Measurements from ENCODE around the gene COTL1.

The COTL1 gene

DNA sequence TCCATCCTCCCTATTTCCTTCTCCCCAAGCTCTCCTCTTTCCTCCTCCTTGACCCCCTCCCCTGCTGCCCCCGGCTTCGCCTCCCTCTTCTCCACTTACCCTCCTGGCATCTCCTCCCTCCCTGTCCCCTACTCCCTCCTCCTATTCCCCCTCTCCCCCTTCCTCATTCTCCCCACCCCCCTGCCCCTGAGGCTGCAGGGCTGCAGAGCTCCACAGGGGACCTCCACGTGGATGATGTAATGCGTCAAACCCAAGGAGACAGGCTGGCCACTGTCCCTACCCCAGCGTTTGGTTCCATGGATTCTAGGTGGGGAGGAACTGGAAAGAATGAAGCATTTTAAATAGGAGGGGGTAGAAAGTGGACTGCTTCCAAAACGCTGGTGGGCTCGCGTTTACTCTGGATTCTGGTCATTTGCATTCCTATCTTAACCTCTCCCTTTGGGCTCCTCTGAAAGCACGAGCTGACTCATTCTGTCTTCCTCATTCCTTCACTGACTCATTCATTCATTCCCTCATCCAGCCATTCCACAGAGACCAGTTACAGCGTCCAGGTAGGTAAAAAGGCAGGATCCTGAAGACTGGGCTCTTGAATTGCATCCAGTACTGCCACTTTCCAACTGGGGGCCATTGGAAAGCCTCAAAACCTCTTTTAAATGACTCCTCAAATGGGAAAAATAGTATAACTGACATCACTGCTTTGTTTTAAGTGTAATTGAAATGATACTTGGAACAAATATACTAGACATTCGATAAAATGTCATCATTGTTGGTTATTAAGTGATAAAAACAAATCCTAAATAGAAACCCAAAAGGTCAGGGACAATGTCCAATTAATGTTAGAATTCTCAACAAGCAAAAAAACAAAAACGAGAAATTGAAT is 943 bp upstream of the COTL1 start:
- peak overlapping the region; percentile 46 for H3K4me2 ChIP-seq (ENCODE audit: low read length, poor library complexity, severe bottlenecking)
- WGBS = under 1% methylated on average over 10 of the region's 12 CpGs
- H4K91ac ChIP-seq (ENCODE audit: low read length) = peak overlapping the region; percentile 84
- H4K8ac ChIP-seq (ENCODE audit: low read length) = peak overlapping the region; percentile 62
- H3K4ac ChIP-seq (ENCODE audit: low read depth in 1 of 2, low read length in 2 of 2) = peak overlapping the region; percentile 47 to 49
- no peaks in the 10 kb centered on the region for H3K27me3 ChIP-seq (ENCODE audit: control insufficient read depth in 1 of 2, insufficient read depth in 1 of 2, low read length in 2 of 2)
- peak overlapping the region; percentile 87 for H2BK120ac ChIP-seq (ENCODE audit: low read depth, low read length)
- peak overlapping the region; percentile 52 to 84 for H3K18ac ChIP-seq (ENCODE audit: low read depth in 1 of 2, low read length in 2 of 2)
- peak overlapping the region in 1 of 2 experiments; percentile 57 for H3K4me3 ChIP-seq (ENCODE audit: insufficient read depth in 1 of 2, low read depth in 1 of 2, low read length in 2 of 2)
- H2AK5ac ChIP-seq (ENCODE audit: low read length, severe bottlenecking) = no peak overlapping the region
- H2BK12ac ChIP-seq (ENCODE audit: low read length in 2 of 2) = peak overlapping the region; percentile 45 to 75
- peaks cover 29% of the 10 kb centered on the region for H3K4me1 ChIP-seq (ENCODE audit: control insufficient read depth, insufficient read depth, low read depth, low read length)
- peak overlapping the region; percentile 92 for H2BK5ac ChIP-seq (ENCODE audit: low read depth, low read length, poor library complexity, severe bottlenecking)
- peaks cover 5 to 14% of the 10 kb centered on the region in 2 experiments for H3K36me3 ChIP-seq (ENCODE audit: control insufficient read depth in 1 of 2, insufficient read depth in 2 of 2, low read depth in 1 of 2, low read length in 2 of 2)
- no peak overlapping the region for H3K14ac ChIP-seq (ENCODE audit: low read length in 2 of 2)
- no peak overlapping the region for H3K23ac ChIP-seq (ENCODE audit: low read length in 2 of 2)
- H2BK15ac ChIP-seq (ENCODE audit: low read depth, poor library complexity, severe bottlenecking) = peak overlapping the region; percentile 13
- peak overlapping the region; percentile 97 for H3K27ac ChIP-seq (ENCODE audit: low read length, poor library complexity, severe bottlenecking)
- peaks cover 1% of the 10 kb centered on the region for H3K79me1 ChIP-seq (replicated peaks; ENCODE audit: low read length, poor library complexity, severe bottlenecking)
- H3K9ac ChIP-seq (ENCODE audit: low read length) = peak overlapping the region; percentile 72
- H3K9me3 ChIP-seq (ENCODE audit: control insufficient read depth, low read length) = no peaks in the 10 kb centered on the region
- H2AFZ ChIP-seq (ENCODE audit: low read depth, low read length) = no peak overlapping the region
- DNase-seq = peak; percentile 97

- peak; percentile 35 for DNase-seq
- H4K91ac ChIP-seq (ENCODE audit: low read length) = peak overlapping the region; percentile 47
- H3K14ac ChIP-seq (ENCODE audit: low read length in 2 of 2) = peak overlapping the region in 1 of 2 experiments; percentile 81
- H3K27ac ChIP-seq (ENCODE audit: low read length, poor library complexity, severe bottlenecking) = peak overlapping the region; percentile 21
- WGBS = 2% methylated on average over 44 of the region's 54 CpGs
- no peak overlapping the region for H2BK15ac ChIP-seq (ENCODE audit: low read depth, poor library complexity, severe bottlenecking)
- peak overlapping the region; percentile 90 for H3K23ac ChIP-seq (ENCODE audit: low read length in 2 of 2)
- H3K9ac ChIP-seq (ENCODE audit: low read length) = peak overlapping the region; percentile 83
- no peaks in the 10 kb centered on the region for H3K9me3 ChIP-seq (ENCODE audit: control insufficient read depth, low read length)
- H3K4ac ChIP-seq (ENCODE audit: low read depth in 1 of 2, low read length in 2 of 2) = peak overlapping the region; percentile 76 to 86
- H3K27me3 ChIP-seq (ENCODE audit: control insufficient read depth in 1 of 2, insufficient read depth in 1 of 2, low read length in 2 of 2) = no peaks in the 10 kb centered on the region
- peak overlapping the region; percentile 74 for H2BK5ac ChIP-seq (ENCODE audit: low read depth, low read length, poor library complexity, severe bottlenecking)
- H3K36me3 ChIP-seq (ENCODE audit: control insufficient read depth in 1 of 2, insufficient read depth in 2 of 2, low read depth in 1 of 2, low read length in 2 of 2) = peaks cover 17 to 19% of the 10 kb centered on the region in 2 experiments
- peak overlapping the region; percentile 94 for H3K4me2 ChIP-seq (ENCODE audit: low read length, poor library complexity, severe bottlenecking)
- H2AK5ac ChIP-seq (ENCODE audit: low read length, severe bottlenecking) = peak overlapping the region; percentile 24
- no peak overlapping the region for H2BK12ac ChIP-seq (ENCODE audit: low read length in 2 of 2)
- peaks cover 7% of the 10 kb centered on the region for H3K79me1 ChIP-seq (replicated peaks; ENCODE audit: low read length, poor library complexity, severe bottlenecking)
- no peak overlapping the region for H2AFZ ChIP-seq (ENCODE audit: low read depth, low read length)
- H4K8ac ChIP-seq (ENCODE audit: low read length) = no peak overlapping the region
- H3K4me3 ChIP-seq (ENCODE audit: insufficient read depth in 1 of 2, low read depth in 1 of 2, low read length in 2 of 2) = peak overlapping the region; percentile 83 to 89
- no peak overlapping the region for H2BK120ac ChIP-seq (ENCODE audit: low read depth, low read length)
- peaks cover 32% of the 10 kb centered on the region for H3K4me1 ChIP-seq (ENCODE audit: control insufficient read depth, insufficient read depth, low read depth, low read length)
- H3K18ac ChIP-seq (ENCODE audit: low read depth in 1 of 2, low read length in 2 of 2) = peak overlapping the region; percentile 78 to 85
Observed at GRCh38 chr16:84617041-84617790, 662 bp downstream of the COTL1 start.

DNA sequence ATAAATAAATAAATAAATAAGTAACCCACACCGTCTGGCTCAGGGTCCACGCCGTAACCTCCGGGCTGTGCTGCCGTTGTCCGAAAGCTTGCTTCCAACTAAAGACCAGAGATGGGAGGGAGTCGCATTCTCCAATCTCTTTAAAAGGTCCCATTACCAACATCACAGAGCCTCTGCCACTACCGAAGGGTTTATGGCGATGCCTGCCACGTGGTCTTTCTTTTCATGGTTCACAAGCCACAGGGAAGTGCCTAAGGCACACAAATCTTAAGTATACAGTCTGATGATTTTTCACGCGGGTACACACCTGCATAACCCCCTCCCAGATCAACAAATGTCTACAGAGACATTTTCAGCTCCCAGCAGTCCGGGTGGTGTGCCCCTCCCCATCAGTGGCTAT is 1.4 kb downstream of the COTL1 start:
- Histone ChIP-seq H3K27me3 (ENCODE audit: control insufficient read depth in 1 of 2, insufficient read depth in 1 of 2, low read length in 2 of 2) (no peaks in the 10 kb centered on the region), H2BK12ac (ENCODE audit: low read length in 2 of 2) (no peak overlapping the region), H3K27ac (ENCODE audit: low read length, poor library complexity, severe bottlenecking) (peak overlapping the region; percentile 11), H3K4ac (ENCODE audit: low read depth in 1 of 2, low read length in 2 of 2) (peak overlapping the region in 1 of 2 experiments; percentile 69), H2AFZ (ENCODE audit: low read depth, low read length) (no peak overlapping the region), H2AK5ac (ENCODE audit: low read length, severe bottlenecking) (no peak overlapping the region), H3K18ac (ENCODE audit: low read depth in 1 of 2, low read length in 2 of 2) (peak overlapping the region in 1 of 2 experiments; percentile 18), H2BK15ac (ENCODE audit: low read depth, poor library complexity, severe bottlenecking) (peak overlapping the region; percentile 49), H3K23ac (ENCODE audit: low read length in 2 of 2) (no peak overlapping the region), H2BK5ac (ENCODE audit: low read depth, low read length, poor library complexity, severe bottlenecking) (no peak overlapping the region), H3K79me1 (replicated peaks; ENCODE audit: low read length, poor library complexity, severe bottlenecking) (peaks cover 11% of the 10 kb centered on the region), H3K4me1 (ENCODE audit: control insufficient read depth, insufficient read depth, low read depth, low read length) (peaks cover 35% of the 10 kb centered on the region), H4K8ac (ENCODE audit: low read length) (no peak overlapping the region), H2BK120ac (ENCODE audit: low read depth, low read length) (no peak overlapping the region), H3K14ac (ENCODE audit: low read length in 2 of 2) (no peak overlapping the region), H3K36me3 (ENCODE audit: control insufficient read depth in 1 of 2, insufficient read depth in 2 of 2, low read depth in 1 of 2, low read length in 2 of 2) (peaks cover 23 to 26% of the 10 kb centered on the region in 2 experiments), H4K91ac (ENCODE audit: low read length) (no peak overlapping the region), H3K9ac (ENCODE audit: low read length) (peak overlapping the region; percentile 83), H3K4me3 (ENCODE audit: insufficient read depth in 1 of 2, low read depth in 1 of 2, low read length in 2 of 2) (peak overlapping the region; percentile 83 to 89), H3K4me2 (ENCODE audit: low read length, poor library complexity, severe bottlenecking) (peak overlapping the region; percentile 94), H3K9me3 (ENCODE audit: control insufficient read depth, low read length) (no peaks in the 10 kb centered on the region)
- 16% methylated on average over 12 of the region's 13 CpGs for WGBS
- DNase-seq = peak; percentile 50

Measured in mesenchymal stem cell (in vitro differentiated cells and primary cell).